SU-DHL-6 (cell line): ENCODE measurements around the gene GPSM1.

Experiments
- H2AFZ ChIP-seq: fragments of 200-600 bp; sonication (generic); 2 replicates; pipeline ENCODE4 v1.6.1; 2014; ENCODE audit warnings: low read depth, mild to moderate bottlenecking, moderate library complexity, mixed read lengths, antibody characterized with exemption, low read length; ENCODE audit not compliant: severe bottlenecking
- H3F3A ChIP-seq: fragments of 200-600 bp; shearing (Covaris generic); 2 replicates; pipeline ENCODE4 v1.6.0; 2016; ENCODE audit warnings: antibody characterized with exemption, mild to moderate bottlenecking; ENCODE audit not compliant: insufficient read depth
- H3K27ac ChIP-seq: fragments of 200-600 bp; sonication (generic); 2 replicates; pipeline ENCODE4 v1.5.1; 2016; ENCODE audit warnings: low read depth, mild to moderate bottlenecking, low read length, moderate library complexity, mixed read lengths
- H3K27me3 ChIP-seq: fragments of 200-600 bp; sonication (generic), shearing (Covaris generic); 2 replicates; pipeline ENCODE4 v1.6.0; 2014; ENCODE audit warnings: mild to moderate bottlenecking, low read length
- H3K36me3 ChIP-seq: fragments of 200-600 bp; sonication (generic); 2 replicates; pipeline ENCODE4 v1.6.1; 2014; ENCODE audit warnings: mild to moderate bottlenecking, low read length, mixed read lengths
- H3K4me2 ChIP-seq: fragments of 300-600, 200-600 bp; shearing (Covaris generic), sonication (generic); 2 replicates; pipeline ENCODE4 v1.6.0; 2014; ENCODE audit warnings: low read length, low read depth, mild to moderate bottlenecking; ENCODE audit not compliant: poor library complexity, severe bottlenecking
- H3K4me3 ChIP-seq: fragments of 200-600 bp; sonication (generic); 2 replicates; pipeline ENCODE4 v1.5.1; 2014; ENCODE audit warnings: antibody characterized with exemption, low read length, mild to moderate bottlenecking, mixed read lengths; ENCODE audit not compliant: insufficient read depth, poor library complexity, severe bottlenecking
- H3K79me2 ChIP-seq: fragments of 200-600 bp; sonication (generic); 2 replicates; pipeline ENCODE4 v1.6.1; 2014; ENCODE audit warnings: mild to moderate bottlenecking, low read length, moderate library complexity; ENCODE audit not compliant: insufficient read depth
- H3K9ac ChIP-seq: fragments of 200-600 bp; sonication (generic); 2 replicates; pipeline ENCODE4 v1.7.0; 2014; ENCODE audit warnings: mild to moderate bottlenecking, low read length
- H3K9me2 ChIP-seq: fragments of 200-600 bp; sonication (generic); replicated peaks from 2 replicates; pipeline ENCODE4 v1.6.1; 2014; ENCODE audit warnings: low read length; ENCODE audit not compliant: insufficient read depth
- H3K9me3 ChIP-seq: fragments of 200-600 bp; sonication (generic); 2 replicates; pipeline ENCODE4 v1.6.1; 2014; ENCODE audit warnings: low read length, mixed read lengths; ENCODE audit not compliant: insufficient read depth
- H4K20me1 ChIP-seq: fragments of 200-600 bp; sonication (generic); 2 replicates; pipeline ENCODE4 v1.6.1; 2014; ENCODE audit warnings: low read depth, mild to moderate bottlenecking, antibody characterized with exemption, low read length, moderate library complexity, mixed read lengths
- CTCF ChIP-seq: fragments of 200-600 bp; sonication (generic); IDR thresholded peaks from one replicate; pipeline ENCODE4 v1.5.1; 2017; ENCODE audit warnings: antibody characterized with exemption, mild to moderate bottlenecking, low read length, moderate library complexity; ENCODE audit not compliant: insufficient read depth, poor library complexity, severe bottlenecking
- EZH2phosphoT487 ChIP-seq: fragments of 200-600 bp; sonication (generic), shearing (Covaris generic); conservative IDR thresholded peaks from 2 replicates; pipeline ENCODE4 v1.6.1; 2018; ENCODE audit warnings: mild to moderate bottlenecking, antibody characterized with exemption, low read length, moderate library complexity, mixed read lengths

GPSM1 gene

DNA sequence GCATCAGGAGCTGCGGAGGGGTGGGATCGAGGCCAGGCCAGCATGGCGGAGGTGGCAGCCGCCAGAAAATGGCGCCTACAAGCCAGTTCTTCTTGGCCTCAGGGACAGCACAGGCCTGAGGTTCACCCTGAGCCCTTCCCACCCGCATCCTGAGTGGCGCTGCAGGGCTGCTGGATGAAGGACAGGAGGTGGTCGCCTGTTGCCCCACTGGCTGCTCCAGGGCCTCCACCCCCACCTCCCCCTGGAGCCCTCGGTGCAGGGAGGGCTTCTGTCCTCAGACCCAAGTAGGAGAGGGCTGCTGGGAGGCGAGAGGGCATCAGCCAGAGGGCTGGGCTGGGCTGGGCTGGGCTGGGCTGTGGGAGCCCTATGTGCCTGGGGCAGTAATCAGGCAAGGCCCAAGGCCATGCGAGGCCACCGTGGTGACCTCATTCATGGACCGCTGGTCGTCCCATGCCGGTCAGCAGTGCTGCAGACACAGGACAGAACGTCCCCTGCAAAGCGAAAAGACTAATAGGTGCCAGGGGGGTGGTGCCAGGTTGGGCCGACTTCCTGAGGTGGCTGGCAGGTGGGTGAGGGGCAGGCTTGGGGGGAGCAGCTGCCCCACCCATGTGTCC, 13.8 kb downstream of the GPSM1 start:
- no peaks in the 10 kb centered on the region for H4K20me1 ChIP-seq
- no peaks in the 10 kb centered on the region for H3F3A ChIP-seq
- TF ChIP-seq CTCF (no peak), EZH2phosphoT487 (no peak)
- no peaks in the 10 kb centered on the region for H3K36me3 ChIP-seq
- no peaks in the 10 kb centered on the region for H3K79me2 ChIP-seq
- no peaks in the 10 kb centered on the region for H3K27me3 ChIP-seq
- H3K9me3 ChIP-seq, result no peaks in the 10 kb centered on the region
- no peaks in the 10 kb centered on the region for H3K9me2 ChIP-seq
- no peak overlapping the region for H3K9ac ChIP-seq
- no peak overlapping the region for H3K27ac ChIP-seq
- H3K4me3 ChIP-seq, result no peak overlapping the region
- no peak overlapping the region for H3K4me2 ChIP-seq
- H2AFZ ChIP-seq, result no peak overlapping the region

- Histone ChIP-seq H3K27ac (no peak overlapping the region), H4K20me1 (no peaks in the 10 kb centered on the region), H3K4me3 (no peak overlapping the region), H3K79me2 (no peaks in the 10 kb centered on the region), H3K9me3 (no peaks in the 10 kb centered on the region), H3K9ac (no peak overlapping the region), H3K9me2 (no peaks in the 10 kb centered on the region), H3K4me2 (no peak overlapping the region), H2AFZ (no peak overlapping the region), H3F3A (no peaks in the 10 kb centered on the region), H3K36me3 (no peaks in the 10 kb centered on the region), H3K27me3 (no peaks in the 10 kb centered on the region)
- TF ChIP-seq CTCF (no peak), EZH2phosphoT487 (no peak)
Measured at GRCh38 chr9:136341769-136342168, 14.4 kb downstream of the GPSM1 start.

DNA sequence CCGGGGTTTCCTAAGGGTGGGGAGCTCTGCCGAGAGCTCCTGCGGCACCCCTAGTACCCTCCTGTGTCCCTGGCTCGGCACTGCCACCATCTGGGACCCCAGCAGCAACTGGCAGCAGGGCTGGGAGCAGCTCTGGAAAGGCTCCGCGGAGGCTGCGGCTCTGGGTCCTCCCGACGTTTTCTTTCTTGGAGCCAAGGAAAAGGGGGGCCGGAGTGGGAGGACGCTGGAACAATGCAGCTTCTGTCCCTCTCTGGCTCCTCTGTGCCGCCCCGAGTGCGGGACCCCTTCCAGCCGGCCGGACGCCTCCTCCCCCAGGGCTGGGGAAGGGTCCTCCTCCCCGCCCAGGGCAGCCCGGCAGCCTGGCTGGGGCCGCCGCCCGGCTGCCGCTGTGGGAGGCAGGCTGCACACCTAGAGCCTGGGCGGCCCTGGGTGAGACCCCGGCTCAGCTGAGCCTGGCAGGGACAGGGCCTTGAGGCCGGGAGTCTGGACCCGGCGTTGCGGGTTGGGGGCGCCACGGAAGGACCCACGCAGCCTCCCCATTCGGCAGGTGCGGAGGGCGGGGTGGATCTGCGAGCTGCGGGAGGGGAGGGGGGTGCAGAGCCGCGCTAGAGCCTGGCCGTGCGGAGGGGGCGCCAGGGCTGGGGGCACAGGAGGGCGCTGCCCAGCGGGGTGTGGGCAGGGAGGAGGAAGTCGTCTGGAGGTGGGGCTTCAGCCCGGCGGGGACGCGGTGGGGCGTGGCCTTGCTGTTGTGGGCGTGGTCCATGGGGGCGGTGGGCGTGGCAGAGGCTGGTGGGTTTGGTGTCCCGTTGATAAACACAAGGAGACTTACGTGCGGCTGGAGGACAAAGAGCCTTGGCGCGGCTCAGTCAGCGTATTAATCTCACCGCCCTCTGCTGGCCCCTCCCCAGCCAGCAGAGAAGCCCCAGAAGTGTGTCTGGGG, 15.1 kb downstream of the GPSM1 start:
- H3K9me2 ChIP-seq, result no peaks in the 10 kb centered on the region
- TF ChIP-seq CTCF (no peak), EZH2phosphoT487 (no peak)
- no peaks in the 10 kb centered on the region for H3K36me3 ChIP-seq
- H4K20me1 ChIP-seq, result no peaks in the 10 kb centered on the region
- H3K9ac ChIP-seq, result no peak overlapping the region
- H3K9me3 ChIP-seq, result no peaks in the 10 kb centered on the region
- no peak overlapping the region for H3K27ac ChIP-seq
- no peaks in the 10 kb centered on the region for H3K27me3 ChIP-seq
- H3K79me2 ChIP-seq, result no peaks in the 10 kb centered on the region
- H3K4me2 ChIP-seq, result no peak overlapping the region
- no peak overlapping the region for H3K4me3 ChIP-seq
- H2AFZ ChIP-seq, result no peak overlapping the region
- no peaks in the 10 kb centered on the region for H3F3A ChIP-seq
